GM18867 (cell line): ENCODE data around the gene ACRBP.

ENCODE experiments used
- ATAC-seq: cut with Tn5 transposase; IDR thresholded peaks from one replicate; pipeline ENCODE4 v1.9.1; 2021; ENCODE audit warnings: mild to moderate bottlenecking, moderate library complexity; ENCODE audit not compliant: unreplicated experiment

ACRBP gene

GRCh38 chr12:6650832-6651231, 3.6 kb upstream of the ACRBP start:
- ATAC-seq, result no peak

- ATAC-seq, result peak; percentile 8
These were observed 753 bp downstream of the ACRBP start for GRCh38 chr12:6646276-6647082.

DNA sequence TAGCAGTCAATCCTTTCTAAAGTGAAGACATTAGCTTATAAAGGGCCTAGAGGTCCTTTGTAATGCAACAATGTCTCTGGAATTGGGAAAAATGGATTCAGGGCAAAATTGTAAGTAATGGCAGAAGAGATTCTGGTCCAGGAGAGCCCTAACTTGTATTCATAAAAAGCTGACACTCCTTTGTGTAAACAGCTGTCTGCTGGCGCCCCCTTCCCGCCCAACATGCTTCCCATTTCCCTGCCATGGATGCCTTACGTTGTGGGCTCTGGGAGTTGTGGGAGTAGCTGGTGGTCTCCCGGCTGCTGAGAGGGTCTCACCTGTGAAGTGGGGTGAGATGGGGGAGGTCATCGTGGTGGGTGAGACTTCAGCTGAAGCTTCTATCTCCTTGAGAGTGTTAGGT, 2.3 kb downstream of the ACRBP start:
- ATAC-seq, result no peak

DNA sequence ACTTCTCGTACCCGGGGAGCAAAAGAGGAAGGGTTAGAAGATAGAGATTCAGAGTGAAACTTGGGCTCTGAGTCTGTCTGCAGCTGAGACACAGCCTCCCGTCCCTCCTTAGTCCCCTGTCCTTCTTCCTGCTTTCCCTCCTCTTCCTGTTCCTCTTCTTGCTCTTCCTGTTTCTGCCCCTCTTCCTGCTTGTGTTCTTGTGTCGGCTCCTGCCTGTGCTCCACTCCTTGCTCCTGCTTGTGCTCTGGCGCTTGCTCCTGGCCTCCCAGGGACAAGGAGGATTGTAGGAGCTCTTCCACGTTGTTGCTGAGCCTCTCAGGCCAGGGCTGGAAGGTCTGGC, 3.0 kb downstream of the ACRBP start:
- ATAC-seq, result no peak

- no peak for ATAC-seq
These were observed 3.5 kb downstream of the ACRBP start for GRCh38 chr12:6643569-6644256.

- no peak for ATAC-seq
These were observed 6.1 kb downstream of the ACRBP start for GRCh38 chr12:6641131-6641530.

- ATAC-seq, result no peak
These were observed 6.7 kb downstream of the ACRBP start for GRCh38 chr12:6640497-6640896.

DNA sequence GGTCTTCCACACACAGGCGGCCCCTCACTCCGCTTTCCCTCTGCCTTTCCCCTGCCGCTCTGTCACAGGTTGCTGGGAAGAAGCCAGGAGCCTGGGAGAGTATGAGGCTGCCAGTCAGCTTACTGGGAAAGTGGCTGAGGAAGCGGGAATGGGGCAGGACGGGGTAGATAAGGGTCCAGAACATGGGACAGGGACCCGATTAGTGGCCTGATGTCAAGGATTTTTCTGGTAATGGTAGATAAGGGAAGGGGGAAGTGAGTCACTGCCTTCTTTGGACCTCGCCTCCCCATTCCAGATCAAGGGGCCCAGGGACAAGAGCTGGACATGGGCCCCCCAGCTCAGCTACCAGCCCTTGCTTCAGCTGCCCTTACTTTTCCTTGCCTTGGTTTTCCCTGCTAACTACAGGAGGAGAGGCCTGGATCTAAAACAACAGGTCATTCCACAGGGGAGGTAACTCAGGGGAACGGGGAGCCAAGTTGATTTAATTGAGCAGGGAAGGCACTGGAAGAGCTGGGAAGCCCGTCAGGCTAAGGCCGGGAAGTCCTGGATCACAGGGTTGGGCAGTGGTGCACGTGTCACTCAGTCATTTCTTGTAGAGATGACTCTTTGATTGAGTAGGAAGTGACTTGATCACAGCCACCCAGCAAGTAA, 8.0 kb downstream of the ACRBP start:
- ATAC-seq, result no peak

DNA sequence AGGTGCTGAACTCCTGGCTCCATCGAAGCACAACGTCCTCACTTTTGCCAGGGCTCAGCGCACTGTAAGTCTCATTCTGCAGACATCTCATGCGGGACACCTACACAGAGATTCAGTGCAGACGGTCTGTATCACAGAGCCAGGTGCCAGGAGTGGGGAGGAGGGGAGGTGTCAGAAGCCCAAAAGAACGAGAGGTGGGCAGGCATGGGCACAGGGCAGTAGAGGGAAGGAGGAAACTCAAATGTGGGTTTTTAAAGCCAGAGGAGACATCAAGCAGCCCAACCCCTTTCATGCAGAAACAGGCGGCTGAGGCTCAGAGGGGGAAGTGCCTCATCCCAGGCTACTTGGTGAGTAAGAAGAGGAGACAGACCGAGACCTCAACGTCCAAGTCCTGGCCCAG, 8.9 kb downstream of the ACRBP start:
- ATAC-seq, result no peak

- peak; percentile 47 for ATAC-seq
These were observed 11.2 kb downstream of the ACRBP start, which contains the start of gene LPAR5 for GRCh38 chr12:6635856-6636531. Gene LPAR5, minus strand, starts transcription at chr12:6635959. Its CDS starts 14,711 bp downstream, at chr12:6621248.

GRCh38 chr12:6635375-6635855, 11.8 kb downstream of the ACRBP start:
- ATAC-seq, result peak; percentile 40

GRCh38 chr12:6632026-6632983, 14.9 kb downstream of the ACRBP start:
- ATAC-seq, result peak; percentile 49

DNA sequence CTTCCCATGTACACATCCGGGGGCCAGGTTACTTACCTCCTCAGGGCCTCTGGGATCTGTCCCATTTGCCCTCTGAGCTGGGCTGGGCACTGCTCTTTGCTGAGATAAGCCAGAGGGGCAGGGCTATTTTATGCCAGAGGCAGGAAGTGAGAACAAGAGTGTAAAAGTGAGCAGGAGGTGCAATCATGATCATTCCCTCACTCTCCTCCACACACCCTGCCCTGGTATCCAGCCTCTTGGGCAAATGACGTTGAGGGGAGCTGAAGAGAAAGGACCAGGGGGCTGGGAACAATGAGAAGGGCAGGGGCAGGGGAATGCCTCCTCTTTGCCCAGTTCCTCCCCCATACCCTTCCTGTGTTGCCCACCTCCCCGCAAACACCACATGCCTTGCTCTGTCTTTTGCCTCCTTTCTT, 15.7 kb downstream of the ACRBP start:
- no peak for ATAC-seq

DNA sequence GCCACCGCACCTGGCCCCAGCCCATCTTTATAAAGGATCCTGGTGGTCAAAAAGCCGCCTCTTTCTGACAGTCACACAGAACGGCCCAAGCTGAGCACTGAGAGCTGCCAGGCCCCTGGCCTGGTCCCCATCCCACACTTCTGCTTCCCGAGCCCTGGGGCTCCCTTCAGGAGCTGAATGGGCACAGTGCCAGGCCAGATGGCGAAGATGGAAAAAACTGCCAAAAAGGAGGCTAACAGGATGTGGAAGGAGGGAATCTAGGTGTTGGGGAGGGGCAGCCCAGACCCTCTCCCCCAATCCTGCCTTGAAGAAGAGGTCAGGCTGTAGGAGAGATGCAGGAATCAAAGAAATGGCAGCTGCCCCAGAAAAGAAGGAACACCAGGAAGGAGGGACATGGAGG, 16.5 kb downstream of the ACRBP start:
- no peak for ATAC-seq

GRCh38 chr12:6627616-6628015, 19.6 kb downstream of the ACRBP start:
- no peak for ATAC-seq

- ATAC-seq, result no peak
These were observed 20.5 kb downstream of the ACRBP start for GRCh38 chr12:6626654-6627283.

DNA sequence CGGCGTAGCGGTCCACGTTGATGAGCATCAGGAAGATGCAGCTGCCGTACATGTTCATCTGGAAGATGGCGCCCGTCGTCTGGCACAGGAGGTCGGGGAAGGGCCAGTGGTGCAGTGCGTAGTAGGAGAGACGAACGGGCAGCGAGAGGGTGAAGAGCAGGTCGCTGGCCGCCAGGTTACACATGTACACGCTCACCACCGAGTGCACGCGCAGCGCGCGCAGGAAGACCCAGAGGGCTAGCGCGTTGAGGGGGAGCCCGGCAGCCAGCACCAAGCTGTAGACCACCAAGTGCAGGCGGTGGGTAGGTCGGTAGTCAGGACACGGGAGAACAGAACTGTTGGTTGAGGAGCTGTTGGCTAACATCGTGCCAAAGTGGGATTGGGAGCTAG, 26.4 kb downstream of the ACRBP start:
- no peak for ATAC-seq

- no peak for ATAC-seq
These were observed 26.9 kb downstream of the ACRBP start for GRCh38 chr12:6620137-6620884.
